Activated gamma-delta T cell treated with Interleukin-2 at 50 U/mL for 16 hours (primary cell): ENCODE data around the gene DIP2C.
A peak's percentile ranks its signal among the peaks of the same experiment; 100 is the strongest.
"Not testable (repeated sequence)": the region's sequence is repeated elsewhere in the genome, so short reads cannot be mapped to it uniquely, and the experiment has no call there.

Experiments used
- DNase-seq: peaks from one replicate; pipeline ENCODE4 v3.0.0-alpha.2; 2020

DIP2C gene

GRCh38 chr10:525565-526315 is 163.7 kb downstream of the DIP2C start:
- DNase-seq, result no peak

GRCh38 chr10:523925-524324 is 165.5 kb downstream of the DIP2C start:
- DNase-seq, result no peak

GRCh38 chr10:522350-522749 is 167.1 kb downstream of the DIP2C start:
- DNase-seq, result no peak

GRCh38 chr10:521261-522250 is 167.9 kb downstream of the DIP2C start:
- no peak for DNase-seq

GRCh38 chr10:520402-520787 is 169.1 kb downstream of the DIP2C start:
- DNase-seq, result no peak

- DNase-seq, result no peak
Measured at GRCh38 chr10:519716-520401, 169.6 kb downstream of the DIP2C start.

GRCh38 chr10:519055-519715 is 170.3 kb downstream of the DIP2C start:
- DNase-seq, result no peak

- DNase-seq, result no peak
Measured at GRCh38 chr10:517872-518475, 171.5 kb downstream of the DIP2C start.

GRCh38 chr10:517241-517830 is 172.1 kb downstream of the DIP2C start:
- DNase-seq, result no peak

GRCh38 chr10:516764-517163 is 172.7 kb downstream of the DIP2C start:
- no peak for DNase-seq

GRCh38 chr10:515674-516073 is 173.8 kb downstream of the DIP2C start:
- DNase-seq, result no peak

GRCh38 chr10:514137-514671 is 175.3 kb downstream of the DIP2C start:
- no peak for DNase-seq

GRCh38 chr10:513393-513792 is 176.1 kb downstream of the DIP2C start:
- DNase-seq, result no peak

GRCh38 chr10:512661-513060 is 176.8 kb downstream of the DIP2C start:
- DNase-seq, result not testable (repeated sequence)

GRCh38 chr10:511849-512191 is 177.6 kb downstream of the DIP2C start:
- no peak for DNase-seq

GRCh38 chr10:511101-511848 is 178.2 kb downstream of the DIP2C start:
- DNase-seq, result peak; percentile 74

GRCh38 chr10:510415-510881 is 179.0 kb downstream of the DIP2C start:
- no peak for DNase-seq

GRCh38 chr10:509361-510102 is 179.9 kb downstream of the DIP2C start:
- no peak for DNase-seq

GRCh38 chr10:508726-509125 is 180.7 kb downstream of the DIP2C start:
- DNase-seq, result no peak

GRCh38 chr10:507908-508444 is 181.5 kb downstream of the DIP2C start:
- no peak for DNase-seq
